SH-SY5Y (cell line): ENCODE data around the gene SLC38A10.
A peak's percentile ranks its signal among the peaks of the same experiment; 100 is the strongest.

ENCODE experiments used
- GATA2 ChIP-seq: IDR thresholded peaks from 2 replicates; pipeline ENCODE4 v1.6.1; 2011; ENCODE audit warnings: mild to moderate bottlenecking, low read depth, low read length
- GATA3 ChIP-seq: IDR thresholded peaks from 2 replicates; pipeline ENCODE4 v1.6.1; 2011; ENCODE audit warnings: low read depth, mild to moderate bottlenecking, low read length, moderate library complexity

SLC38A10 gene

DNA sequence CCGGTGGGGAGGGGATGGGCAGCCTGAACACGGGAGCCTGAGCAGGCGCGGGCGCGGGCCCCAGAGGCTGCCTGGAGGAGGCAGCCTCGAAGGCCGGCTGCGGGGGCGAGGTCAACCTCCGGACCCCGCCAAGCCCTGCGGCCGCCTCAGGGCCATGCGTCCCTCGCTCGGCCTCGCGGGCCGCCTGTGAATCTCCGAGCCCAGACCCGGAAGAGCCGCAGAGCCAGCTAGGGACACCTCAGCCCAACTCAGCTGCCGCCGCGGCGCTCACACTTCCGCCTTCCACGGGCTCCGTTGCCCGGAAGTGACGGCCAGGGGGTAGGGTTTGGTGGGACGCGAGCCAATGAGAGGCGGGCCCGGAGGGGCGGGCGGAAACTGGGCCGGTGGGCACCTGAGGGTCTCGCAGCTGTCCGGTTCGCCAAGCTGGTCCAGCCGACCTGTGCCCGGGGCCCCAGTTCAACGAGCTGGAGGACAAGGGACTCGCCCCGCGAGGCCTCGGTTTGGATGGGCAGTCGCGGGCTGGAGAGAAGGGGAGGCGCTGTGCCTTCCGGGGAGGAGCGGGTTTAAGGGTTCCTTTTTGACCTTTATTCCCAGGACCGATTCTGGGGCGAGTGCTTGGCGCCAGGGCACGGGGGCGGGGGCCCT lies at the start of gene SLC38A10:
Gene SLC38A10, minus strand, starts transcription at position 277 of the 645 bp plus-strand sequence. CDS start 386 bp downstream, outside the sequence.
- no peak for TF ChIP-seq GATA2
- TF ChIP-seq GATA3, result no peak

DNA sequence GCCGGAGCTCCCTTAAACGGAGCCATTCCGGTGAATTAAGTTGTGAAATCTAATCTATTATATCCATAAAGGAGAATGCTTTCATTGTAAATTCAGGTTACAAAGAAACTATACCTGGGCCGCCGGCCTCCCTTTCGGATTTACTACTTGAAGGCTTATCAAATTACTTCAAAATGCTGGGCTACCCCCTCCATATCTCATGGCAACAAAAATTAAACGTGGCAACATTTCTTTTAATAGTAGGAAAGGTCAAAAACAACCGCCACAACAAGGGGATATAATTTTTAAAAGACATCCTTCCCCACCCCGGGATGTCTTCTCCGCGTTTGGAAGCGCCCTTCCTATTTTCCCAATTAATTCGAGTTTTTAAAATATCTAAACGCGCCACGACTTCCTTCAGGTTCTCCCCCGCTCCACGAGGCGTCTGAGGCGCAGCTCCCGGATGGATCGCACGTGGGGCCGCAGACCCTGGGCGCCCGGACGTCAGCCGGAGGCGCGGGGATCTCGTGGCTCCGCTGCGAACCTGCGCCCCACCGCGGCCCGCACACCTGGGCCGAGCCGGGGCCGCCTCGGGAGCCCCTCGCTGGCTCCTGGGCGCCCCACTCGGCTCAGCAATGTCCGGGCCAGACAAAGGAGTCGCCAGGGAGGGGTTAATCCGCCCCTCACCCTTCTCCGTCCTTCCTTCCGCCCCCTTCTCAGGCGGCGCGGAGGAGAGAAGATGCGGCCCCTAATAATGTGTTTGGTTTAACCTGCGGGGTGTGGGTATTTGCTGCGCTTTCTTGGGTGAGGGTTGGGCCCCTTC lies 47.4 kb upstream of the SLC38A10 start:
- no peak for TF ChIP-seq GATA3
- no peak for TF ChIP-seq GATA2

DNA sequence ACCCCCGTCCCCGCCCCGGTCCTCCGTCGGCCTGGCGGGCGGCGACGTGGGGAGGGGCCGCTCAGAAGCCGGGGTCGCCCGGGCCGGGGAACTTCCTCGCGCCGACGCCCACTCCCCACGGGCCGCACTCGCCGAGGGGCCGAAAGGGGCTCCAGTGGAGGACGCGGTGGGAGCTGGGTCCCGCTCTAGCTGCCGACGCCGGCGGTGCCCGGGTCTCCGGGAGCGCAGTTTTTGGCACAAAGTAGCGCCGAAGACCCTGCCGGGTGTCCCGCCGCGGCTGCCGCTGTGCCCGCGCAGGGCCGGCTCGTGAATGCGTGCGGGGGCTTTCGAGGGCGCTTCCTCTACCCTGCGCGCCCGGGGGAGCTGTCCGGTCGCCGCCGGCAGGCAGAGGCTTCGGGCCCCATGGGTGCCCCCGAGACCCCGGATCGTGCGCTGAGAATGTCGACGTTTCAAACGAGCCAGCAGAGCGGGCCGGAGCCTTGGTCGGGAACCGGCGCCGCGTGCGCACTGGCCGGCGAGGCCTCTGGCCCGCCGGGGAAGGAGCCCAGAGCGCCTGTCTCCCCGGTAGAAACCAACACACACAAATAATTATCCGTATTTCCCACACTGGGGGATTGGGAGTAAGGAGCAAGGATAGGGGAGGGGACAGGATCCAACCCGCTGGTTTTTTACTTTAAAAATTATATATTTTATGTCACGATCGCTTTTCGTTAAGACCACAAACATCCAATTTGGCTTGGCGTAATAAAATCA lies 46.6 kb upstream of the SLC38A10 start:
- no peak for TF ChIP-seq GATA3
- TF ChIP-seq GATA2, result no peak

DNA sequence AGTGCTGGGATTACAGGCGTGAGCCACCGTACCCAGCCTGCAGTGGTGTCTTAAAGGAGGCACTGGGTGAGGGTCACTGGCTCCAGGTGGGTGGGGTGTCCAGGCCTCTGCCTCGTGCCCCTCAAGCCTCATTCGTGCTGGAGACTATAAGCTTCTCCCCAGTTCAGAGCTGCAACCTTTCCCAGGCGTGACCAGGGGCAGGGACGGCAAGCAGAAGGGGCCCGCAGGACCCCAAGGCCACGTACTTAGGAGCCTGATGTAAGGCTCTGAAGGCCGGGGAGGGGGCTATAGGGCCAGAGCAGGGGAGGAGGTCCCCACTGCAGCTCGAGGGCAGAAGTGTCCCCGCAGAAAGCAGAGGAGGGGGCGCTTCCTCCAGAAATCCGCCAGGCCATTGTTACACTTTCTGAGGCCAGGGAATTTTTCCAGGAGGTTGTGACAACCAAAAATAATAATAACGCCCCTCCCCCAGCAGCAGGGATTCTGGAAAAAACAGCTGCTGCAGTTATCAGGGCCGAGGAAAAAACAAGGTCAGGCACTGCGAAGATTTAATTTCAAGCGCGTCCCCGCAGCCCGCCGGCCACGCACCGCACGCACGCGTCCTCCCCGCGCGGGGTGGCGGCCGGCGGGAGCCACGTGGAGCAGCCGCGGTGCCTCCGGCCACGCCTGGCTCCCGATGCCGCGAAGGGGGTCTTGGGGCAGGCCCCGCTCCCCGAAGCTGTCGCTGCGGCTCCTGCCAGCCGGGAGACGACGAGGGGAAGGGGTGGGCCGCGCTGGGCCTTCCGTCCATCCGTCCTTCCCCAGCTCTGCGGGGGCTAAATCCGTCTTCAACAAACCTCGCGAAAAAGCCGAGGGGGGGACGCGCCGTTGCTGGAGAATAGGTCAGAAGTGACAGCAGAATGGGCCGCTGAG lies 45.8 kb upstream of the SLC38A10 start:
- TF ChIP-seq GATA2 (peak; percentile 63), GATA3 (no peak)

DNA sequence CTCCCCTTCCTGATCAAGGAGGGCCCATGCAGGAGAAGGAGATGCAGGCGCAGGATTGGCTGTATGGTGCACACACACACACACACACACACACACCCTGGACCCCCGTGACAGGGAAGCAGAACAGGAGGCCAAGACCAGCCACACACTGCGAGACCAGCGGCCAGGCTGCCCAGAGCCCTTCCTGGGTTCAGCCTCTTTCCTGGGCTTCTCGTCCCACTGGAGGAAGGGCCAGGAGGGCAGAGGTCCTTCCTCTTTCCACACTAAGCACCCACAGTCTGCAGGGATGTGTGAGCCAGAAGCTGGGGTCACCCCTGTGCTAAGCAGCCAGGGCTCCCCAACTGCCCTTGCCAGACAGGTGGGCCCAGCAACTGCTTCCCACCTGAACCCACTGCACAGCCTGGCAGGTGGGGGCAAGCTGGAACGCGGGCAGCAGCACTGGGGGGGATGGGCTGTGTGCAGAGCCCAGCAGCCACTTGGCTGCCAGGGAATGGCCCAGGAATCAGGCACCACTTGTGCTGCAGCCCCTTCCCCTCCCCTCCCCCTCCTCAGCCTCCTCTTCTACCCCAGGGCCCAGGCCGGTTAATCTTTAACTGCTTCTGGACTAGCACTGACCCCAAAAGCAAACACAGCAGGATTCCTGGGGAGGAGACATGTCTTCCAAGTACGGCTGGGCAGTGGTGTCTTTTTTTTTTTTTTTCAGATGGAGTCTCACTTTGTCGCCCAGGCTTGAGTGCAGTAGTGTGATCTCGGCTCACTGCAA lies 44.6 kb upstream of the SLC38A10 start:
- no peak for TF ChIP-seq GATA3
- TF ChIP-seq GATA2, result no peak

DNA sequence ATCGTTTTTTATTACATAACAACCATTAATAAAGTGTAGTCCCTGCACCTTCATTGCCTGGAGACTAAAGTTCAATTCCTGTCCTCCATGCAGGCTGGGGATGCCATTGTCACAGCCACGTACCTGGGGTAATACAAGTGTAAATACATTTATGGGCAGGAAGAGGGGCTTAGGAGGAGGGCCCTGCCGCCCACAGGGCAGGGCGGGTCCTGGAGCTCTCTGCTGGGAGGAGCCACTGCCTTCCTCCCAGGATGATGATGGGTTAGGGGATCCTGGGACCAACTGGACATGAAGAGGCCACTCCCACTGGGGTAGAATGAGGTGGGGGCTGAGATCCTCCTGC lies 44.1 kb upstream of the SLC38A10 start:
- no peak for TF ChIP-seq GATA2
- TF ChIP-seq GATA3, result no peak

DNA sequence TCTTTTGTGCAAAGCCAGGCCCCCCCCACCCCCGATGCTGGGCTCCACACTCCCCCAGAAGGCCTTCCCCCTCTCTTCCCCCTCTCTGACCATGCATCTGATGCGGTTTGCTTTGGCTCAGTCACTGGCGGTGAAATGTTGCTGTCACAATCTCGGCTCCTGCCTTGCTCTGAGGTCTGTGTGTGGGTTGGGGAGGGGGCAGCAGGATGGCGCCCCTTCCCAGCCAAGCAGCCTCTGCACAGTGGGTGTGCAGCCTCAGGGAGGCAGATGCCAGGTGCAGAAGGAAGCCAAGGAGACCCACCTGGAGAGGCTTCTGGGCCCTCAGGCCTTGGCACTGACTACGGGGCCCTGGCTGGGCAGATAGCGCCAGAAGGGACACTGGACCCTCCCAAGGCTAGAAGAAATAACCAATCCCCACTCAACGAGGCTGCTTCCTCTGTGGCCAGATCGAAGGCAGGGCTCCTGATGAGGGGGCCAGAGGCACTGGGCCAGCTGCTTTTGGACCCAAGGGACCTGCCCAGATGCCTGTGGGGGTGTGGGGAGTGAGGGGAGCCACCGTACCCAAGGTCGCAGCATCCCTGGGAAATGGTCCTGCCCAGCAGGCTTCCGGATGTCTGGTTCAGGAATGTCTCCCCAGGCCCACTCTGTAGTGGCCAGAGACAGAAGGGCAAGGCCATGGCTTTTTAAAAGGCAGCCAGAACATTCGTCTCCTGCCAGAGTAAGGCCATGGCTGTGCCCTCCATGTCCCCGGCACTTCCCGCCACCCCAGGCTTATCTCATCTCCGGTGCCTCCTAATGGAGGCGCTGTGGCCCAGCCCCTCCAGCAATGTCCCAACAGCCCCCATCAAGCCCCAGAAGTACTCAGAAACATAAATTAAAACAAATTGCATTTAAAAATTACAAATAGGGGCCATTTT lies 43.4 kb upstream of the SLC38A10 start:
- no peak for TF ChIP-seq GATA3
- TF ChIP-seq GATA2, result peak; percentile 95

DNA sequence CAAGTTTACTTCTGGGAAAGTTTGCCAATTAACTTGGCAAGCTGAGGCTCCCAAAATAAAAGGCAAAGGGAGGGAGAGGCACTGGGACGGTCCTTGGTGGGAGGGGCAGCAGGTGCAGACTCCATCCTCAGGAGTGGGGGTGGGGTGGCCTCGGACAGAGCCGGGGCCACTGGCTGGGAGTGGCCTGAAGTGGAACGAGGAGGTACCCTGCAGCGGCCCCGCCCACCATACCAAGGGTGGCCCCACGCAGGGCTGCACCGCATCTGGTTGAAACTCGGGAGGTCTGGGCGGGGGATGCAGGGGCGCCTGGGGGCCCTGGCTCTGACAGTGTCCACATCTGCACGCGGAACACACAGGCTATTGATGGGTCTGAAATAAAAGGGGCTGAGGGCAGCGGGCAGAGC lies 42.4 kb upstream of the SLC38A10 start:
- TF ChIP-seq GATA3 (no peak), GATA2 (no peak)

DNA sequence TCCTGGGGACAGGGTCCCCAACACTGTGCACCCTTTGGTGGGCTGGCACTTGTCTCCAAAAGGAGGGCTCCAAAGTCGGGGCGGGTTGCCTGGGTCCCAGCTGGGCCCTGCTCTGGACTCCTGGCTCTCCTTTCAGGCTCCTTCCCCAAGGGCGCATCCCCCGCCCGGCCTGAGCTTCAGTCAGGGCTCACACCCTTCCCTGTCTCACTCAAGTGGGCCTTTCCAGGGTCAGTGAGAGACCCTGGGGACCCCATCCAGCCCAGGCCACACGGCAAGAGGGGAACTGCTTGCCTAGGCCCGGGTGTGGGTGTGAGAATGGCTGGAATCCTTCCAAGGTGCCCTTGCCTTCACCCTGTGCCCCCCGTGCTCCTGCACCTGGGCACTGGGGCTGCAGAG lies 41.8 kb upstream of the SLC38A10 start:
- no peak for TF ChIP-seq GATA2
- TF ChIP-seq GATA3, result no peak

DNA sequence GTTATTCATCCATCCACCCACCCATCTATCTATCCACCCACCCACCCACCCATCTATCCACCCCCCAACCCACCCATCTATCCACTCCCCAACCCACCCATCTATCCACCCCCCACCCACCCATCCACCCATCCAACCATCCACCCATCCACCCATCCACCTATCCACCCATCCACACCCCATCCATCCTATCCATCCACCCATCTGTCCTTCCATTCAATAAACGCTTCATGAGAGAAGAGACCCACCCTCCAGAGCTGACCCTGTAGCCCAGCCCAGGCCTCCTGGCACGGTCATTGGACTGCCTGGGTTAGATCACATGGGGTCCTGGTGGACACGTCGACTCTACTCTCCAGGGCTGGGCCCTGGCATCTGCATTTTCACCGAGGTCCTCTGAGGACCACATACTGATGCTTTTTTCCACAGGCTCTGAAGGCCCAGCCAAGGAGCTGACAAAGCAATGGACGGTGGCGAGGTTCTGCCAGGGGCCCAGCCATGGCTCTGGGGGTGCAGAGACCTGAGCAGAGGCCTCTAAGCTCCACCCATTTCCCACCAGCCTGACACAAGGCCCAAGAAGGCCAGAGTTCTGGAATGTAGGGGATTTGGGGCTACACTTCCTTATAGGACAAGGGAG lies 41.3 kb upstream of the SLC38A10 start:
- TF ChIP-seq GATA2 (no peak), GATA3 (no peak)

DNA sequence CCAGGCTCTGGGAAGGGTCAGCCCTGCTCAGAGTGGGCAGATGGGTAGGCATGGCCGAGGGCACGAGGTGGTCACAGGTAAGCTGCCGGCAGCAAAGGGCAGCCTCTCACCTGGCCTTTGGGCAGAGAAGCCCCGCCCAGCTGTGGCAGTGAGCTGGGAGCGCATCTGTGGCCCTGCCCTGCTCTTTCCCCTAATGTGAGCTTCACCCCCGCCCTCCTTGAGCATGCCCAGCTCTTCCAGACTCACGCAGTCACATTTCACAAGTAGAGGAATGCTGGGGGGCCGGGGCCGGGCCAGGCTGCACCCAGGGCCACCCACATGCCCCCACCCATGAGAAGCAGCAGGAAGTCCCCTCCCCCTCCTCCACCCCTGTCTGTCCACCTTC lies 40.7 kb upstream of the SLC38A10 start:
- TF ChIP-seq GATA3 (no peak), GATA2 (no peak)

DNA sequence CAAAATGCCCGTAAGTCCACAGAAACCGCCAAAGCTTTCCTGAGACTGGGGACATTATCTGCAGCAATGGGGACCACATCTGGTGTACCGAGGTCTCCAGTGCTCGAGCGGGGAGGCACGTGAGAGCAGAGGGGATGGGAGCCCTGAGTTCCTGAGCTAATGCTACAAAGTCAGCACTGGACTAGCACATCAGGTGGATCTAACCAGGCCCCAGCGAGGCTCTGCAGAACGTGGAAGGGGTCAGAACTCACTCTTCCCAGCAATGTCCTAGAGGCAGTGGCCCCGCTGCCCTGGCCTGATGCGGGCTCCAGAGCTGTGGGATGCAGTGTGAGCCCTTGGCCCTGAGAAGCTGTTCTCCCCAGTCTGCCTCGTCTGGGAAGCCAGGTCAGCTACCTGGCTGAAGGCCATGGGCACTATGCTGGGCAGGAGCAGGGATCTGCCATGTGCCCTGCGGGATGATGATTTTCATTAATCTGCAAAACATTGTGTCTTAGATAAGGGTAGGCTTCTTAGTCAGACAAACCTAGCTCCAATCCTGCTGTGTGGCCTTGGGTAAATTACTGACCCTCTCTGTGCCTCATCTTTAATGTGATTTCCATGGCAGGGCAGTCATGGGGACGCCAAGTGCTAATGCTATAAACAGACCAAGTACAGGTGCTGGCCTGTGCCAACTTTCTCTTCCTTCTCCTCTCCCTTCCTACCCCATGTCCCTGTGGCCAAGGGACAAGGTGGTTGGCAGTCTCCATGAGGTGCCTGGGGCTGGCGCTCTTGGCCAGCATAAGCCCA lies 40.1 kb upstream of the SLC38A10 start:
- TF ChIP-seq GATA3, result no peak
- TF ChIP-seq GATA2, result no peak
